HepG2 (cell line): ENCODE results near the gene CAPN13. TPM values are rescaled to one million over a fixed set of nuclear protein-coding genes. Genes with fewer than 3 reads are reported as not detected.
A peak's percentile ranks its signal among the peaks of the same experiment; 100 is the strongest.

Source experiments
- ATAC-seq: fragments of 200-7000 bp; cut with Tn5 transposase; 3 replicates; pipeline ENCODE4 v1.9.1; 2020; ENCODE audit warnings: mild to moderate bottlenecking, moderate library complexity
- BruUV-seq: library from RNA; stranded (reverse); fragments of 400-500 nt; replicated peaks from 2 replicates; lab custom pipeline; 2021; lab: Mats Ljungman, UMichigan
- CTCF ChIA-PET: fragments of 300-600 bp; formaldehyde crosslinking; extraction: SDS; loops from one replicate; lab custom pipeline; 2021; ENCODE audit warnings: low total read pairs, inconsistent platforms, low intra/inter-chr PET ratio; lab: Yijun Ruan, JAX
- POLR2A ChIA-PET: fragments of 350-600 bp; sonication (Branson Sonifier 250); formaldehyde crosslinking; loops from one replicate; lab custom pipeline; 2020; ENCODE audit warnings: antibody characterized with exemption, inconsistent platforms; lab: Yijun Ruan, JAX
- DNase-seq: peaks from one replicate; pipeline ENCODE4 v3.0.0-alpha.2; 2015; ENCODE audit warnings: low spot score
- FAIRE-seq: peaks from 3 replicates; lab custom pipeline; 2011; peaks lifted over from hg19 to GRCh38; lab: Jason Lieb, UNC
- H2AFZ ChIP-seq: one replicate; pipeline ENCODE4 v1.6.1; 2011; ENCODE audit warnings: low read length, inconsistent platforms
- H3K27ac ChIP-seq: fragments of 300-600 bp; 3 replicates; pipeline ENCODE4 v1.8.0; 2011; ENCODE audit warnings: mixed run types, mild to moderate bottlenecking, mixed read lengths, low read length, inconsistent platforms; ENCODE audit not compliant: insufficient read depth; ENCODE audit errors: extremely low read length
- H3K27me3 ChIP-seq, 2 experiments: fragments of 200-600 bp in 1 of 2; 2 replicates in 1 of 2; 3 replicates in 1 of 2; pipeline versions ENCODE4 v1.6.0 to v1.8.0; 2011; ENCODE audit warnings: low read length in 2 of 2, mild to moderate bottlenecking in 2 of 2, moderate library complexity in 2 of 2, inconsistent platforms in 1 of 2; ENCODE audit not compliant: insufficient read depth in 2 of 2, control insufficient read depth in 1 of 2
- H3K36me3 ChIP-seq, 2 experiments: fragments of 200-600 bp in 1 of 2; replicated peaks in 1 of 2; 2 replicates in 1 of 2; 3 replicates in 1 of 2; pipeline versions ENCODE4 v1.5.1 to v1.8.0; 2011; ENCODE audit warnings: low read length in 2 of 2, inconsistent platforms in 1 of 2; ENCODE audit not compliant: insufficient read depth in 2 of 2, control insufficient read depth in 1 of 2
- H3K4me1 ChIP-seq: 2 replicates; pipeline ENCODE4 v1.5.1; 2012; ENCODE audit warnings: low read length, inconsistent platforms; ENCODE audit not compliant: insufficient read depth
- H3K4me2 ChIP-seq: 2 replicates; pipeline ENCODE4 v1.6.0; 2011; ENCODE audit warnings: low read depth, low read length, inconsistent platforms
- H3K4me3 ChIP-seq, 3 experiments: fragments of 200-600 bp in 1 of 3; sonication (generic), shearing (Covaris generic) in 1 of 3; replicated peaks in 1 of 3; 2 replicates each; pipeline ENCODE4 v1.5.1; 2011 to 2016; ENCODE audit warnings: low read length in 3 of 3, inconsistent platforms in 2 of 3, low read depth in 2 of 3, mild to moderate bottlenecking in 2 of 3, control low read depth in 1 of 3, mixed read lengths in 1 of 3; ENCODE audit not compliant: insufficient read depth in 1 of 3
- H3K79me2 ChIP-seq: one replicate; pipeline ENCODE4 v1.6.1; 2011; ENCODE audit warnings: low read length, inconsistent platforms; ENCODE audit not compliant: insufficient read depth
- H3K9ac ChIP-seq: 2 replicates; pipeline ENCODE4 v1.6.0; 2011; ENCODE audit warnings: mild to moderate bottlenecking, low read depth, low read length, inconsistent platforms; ENCODE audit not compliant: insufficient read depth
- H3K9me3 ChIP-seq: 2 replicates; pipeline ENCODE4 v1.5.1; 2012; ENCODE audit warnings: mild to moderate bottlenecking, low read length
- H4K20me1 ChIP-seq: 2 replicates; pipeline ENCODE4 v1.6.0; 2011; ENCODE audit warnings: inconsistent platforms, mild to moderate bottlenecking, low read length, moderate library complexity; ENCODE audit not compliant: insufficient read depth
- ARHGAP35 ChIP-seq: sonication (generic); formaldehyde crosslinking; IDR thresholded peaks from 2 replicates; pipeline ENCODE4 v1.9.0; 2022; ENCODE audit warnings: mild to moderate bottlenecking, inconsistent platforms, moderate library complexity, missing genetic modification reagents, borderline replicate concordance
- EZH2 ChIP-seq: conservative IDR thresholded peaks from 2 replicates; pipeline ENCODE4 v1.6.1; 2012; ENCODE audit warnings: mild to moderate bottlenecking, low read depth, low read length, moderate library complexity
- HIVEP1 ChIP-seq: sonication (generic); formaldehyde crosslinking; IDR thresholded peaks from 2 replicates; pipeline ENCODE4 v1.4.0; 2020; ENCODE audit warnings: mild to moderate bottlenecking, missing genetic modification reagents
- HNF1A ChIP-seq, 2 experiments: sonication (generic) in 1 of 2; formaldehyde crosslinking in 1 of 2; IDR thresholded peaks; 2 replicates each; pipeline versions ENCODE4 v1.4.0 to v1.6.1; 2016 to 2020; ENCODE audit warnings: borderline replicate concordance in 1 of 2, low read depth in 1 of 2, mild to moderate bottlenecking in 1 of 2, missing genetic modification reagents in 1 of 2
- MYPOP ChIP-seq: sonication (generic); formaldehyde crosslinking; IDR thresholded peaks from 2 replicates; pipeline ENCODE4 v1.8.1; 2023; ENCODE audit warnings: mild to moderate bottlenecking, moderate library complexity, missing genetic modification reagents
- SCMH1 ChIP-seq: sonication (generic); formaldehyde crosslinking; IDR thresholded peaks from 2 replicates; pipeline ENCODE4 v1.9.0; 2021; ENCODE audit warnings: missing genetic modification reagents, mild to moderate bottlenecking, borderline replicate concordance
- SRF ChIP-seq: IDR thresholded peaks from 2 replicates; pipeline ENCODE4 v1.6.1; 2011; ENCODE audit warnings: mild to moderate bottlenecking, low read depth, low read length, moderate library complexity
- ZFP36 ChIP-seq: fragments of 150-350 bp; IDR thresholded peaks from 2 replicates; pipeline ENCODE4 v1.6.1; 2018; ENCODE audit warnings: borderline replicate concordance, low read length, low read depth; ENCODE audit not compliant: partially characterized antibody
- ZMAT3 ChIP-seq: sonication (generic); formaldehyde crosslinking; conservative IDR thresholded peaks from 2 replicates; pipeline ENCODE4 v1.7.0; 2021; ENCODE audit warnings: missing genetic modification reagents
- ZNF205 ChIP-seq: IDR thresholded peaks from 2 replicates; pipeline ENCODE4 v1.6.1; 2018; ENCODE audit warnings: missing biosample characterization, missing genetic modification reagents
- ZNF33B ChIP-seq: sonication (generic); formaldehyde crosslinking; IDR thresholded peaks from 2 replicates; pipeline ENCODE4 v1.5.1; 2020; ENCODE audit warnings: mild to moderate bottlenecking, missing genetic modification reagents
- ZNF768 ChIP-seq: sonication (generic); formaldehyde crosslinking; IDR thresholded peaks from 2 replicates; pipeline ENCODE4 v1.4.0; 2020; ENCODE audit warnings: missing genetic modification reagents
- ZSCAN25 ChIP-seq: sonication (generic); formaldehyde crosslinking; IDR thresholded peaks from 2 replicates; pipeline ENCODE4 v1.8.0; 2022; ENCODE audit warnings: mild to moderate bottlenecking, missing genetic modification reagents
- WGBS: methylation state at CpG from one replicate; pipeline ENCODE4 v1.1.6; 2017; ENCODE audit warnings: low lambda C conversion rate; 5-methylcytosine and 5-hydroxymethylcytosine counted together
- in situ Hi-C: cut with HindIII; loops from 2 replicates; pipeline ENCODE4 v1.10.0; 2017; ENCODE audit warnings: low pct_unique_long_range_greater_than_20kb; ENCODE audit not compliant: extremely low pct_ligation_motif_present
- intact Hi-C: fragments of 100-400 bp; cut with micrococcal nuclease; formaldehyde crosslinking; loops from one replicate; pipeline ENCODE4 v1.10.0; 2022; ENCODE audit not compliant: unreplicated experiment
- polyA plus RNA-seq, 8 experiments: library from polyadenylated mRNA; depleted of rRNA in 3 of 8; stranded (reverse) in 7 of 8; unstranded in 1 of 8; fragments of >200 nt; fragmentation: Illumina TruSeq in 4 of 8; extraction: Trizol in 4 of 8; gene quantifications; 2 replicates each; pipeline versions ENCODE4 v1.2.1 to v1.2.3, GENCODE V29; 2011 to 2016; ENCODE audit warnings: low read depth in 4 of 8, missing spikeins in 1 of 8, mixed read lengths in 1 of 8; ENCODE audit not compliant: insufficient read depth in 1 of 8
- total RNA-seq, 5 experiments: library from RNA; depleted of rRNA; stranded (reverse); fragments of >200 nt; fragmentation: Illumina TruSeq; extraction: Trizol; gene quantifications; 2 replicates each; pipeline ENCODE4 v1.2.3, GENCODE V29; 2016; ENCODE audit warnings: low read depth in 1 of 5

The CAPN13 gene
- total and polyA plus RNA-seq, 2 of the 13 experiments (the other 11 are each of a cell fraction or from before 2014, with no cell fraction given): not detected

GRCh38 chr2:30790879-30791278, 16.4 kb downstream of the CAPN13 start:
- in situ Hi-C loops: no loop called here
- 0% methylated on average over 3 of the region's 3 CpGs for WGBS
- Histone ChIP-seq H4K20me1 (no peaks in the 10 kb centered on the region), H3K4me2 (no peak overlapping the region), H3K4me1 (no peaks in the 10 kb centered on the region), H3K27ac (no peak overlapping the region), H2AFZ (no peak overlapping the region), H3K79me2 (no peaks in the 10 kb centered on the region), H3K9me3 (no peaks in the 10 kb centered on the region), H3K9ac (no peak overlapping the region), H3K36me3 (no peaks in the 10 kb centered on the region), H3K4me3 (no peak overlapping the region), H3K27me3 (no peaks in the 10 kb centered on the region)
- POLR2A ChIA-PET: no interaction called here
- no TSS peak for BruUV-seq
- no peak for ATAC-seq
- FAIRE-seq: no peak
- TF ChIP-seq ZMAT3 (no peak), ZSCAN25 (CRISPR knock-in tag) (no peak), EZH2 (0 out of 2 replicates have a peak, but pooled peaks have one; percentile 37)
- no peak for DNase-seq
- CTCF ChIA-PET: no interaction called here
- intact Hi-C loops: no loop called here

GRCh38 chr2:30789670-30790210, 17.5 kb downstream of the CAPN13 start:
- CTCF ChIA-PET: no interaction called here
- no peak overlapping the region for H3K27ac ChIP-seq
- no peaks in the 10 kb centered on the region for H3K4me1 ChIP-seq
- H4K20me1 ChIP-seq: no peaks in the 10 kb centered on the region
- in situ Hi-C loops (no loop called here), intact Hi-C loops (no loop called here)
- H3K9ac ChIP-seq: no peak overlapping the region
- no peak overlapping the region for H2AFZ ChIP-seq
- 0% methylated on average over 4 of the region's 4 CpGs for WGBS
- ATAC-seq (no peak), FAIRE-seq (no peak), DNase-seq (no peak)
- H3K9me3 ChIP-seq: no peaks in the 10 kb centered on the region
- H3K4me3 ChIP-seq: no peak overlapping the region
- H3K36me3 ChIP-seq: no peaks in the 10 kb centered on the region
- H3K27me3 ChIP-seq: no peaks in the 10 kb centered on the region
- BruUV-seq: no TSS peak
- POLR2A ChIA-PET: no interaction called here
- H3K4me2 ChIP-seq: no peak overlapping the region
- H3K79me2 ChIP-seq: no peaks in the 10 kb centered on the region
- TF ChIP-seq ZNF205 (CRISPR knock-in tag) (no peak), SCMH1 (CRISPR knock-in tag) (no peak), ZNF33B (CRISPR knock-in tag) (no peak), ARHGAP35 (no peak), MYPOP (CRISPR knock-in tag) (no peak), ZSCAN25 (CRISPR knock-in tag) (no peak), ZFP36 (no peak), SRF (no peak), HNF1A (IDR thresholded peaks at IDR 0.05; ENCODE audit: low read depth) (no peak), HNF1A (CRISPR knock-in tag; IDR thresholded peaks at IDR 0.05; ENCODE audit: borderline replicate concordance) (no peak), ZNF768 (no peak), HIVEP1 (no peak)
